SK-N-SH treated with all-trans-retinoic acid at 6 μM for 48 hours (cell line): ENCODE data around the gene MALT1.

Source experiments
- GLIS3 ChIP-seq: fragments of 250-450 bp; sonication (Bioruptor Pico); IDR thresholded peaks from 2 replicates; pipeline ENCODE4 v1.5.0; 2020; ENCODE audit warnings: mild to moderate bottlenecking, moderate library complexity
- PPARA ChIP-seq: fragments of 250-450 bp; sonication (Bioruptor Pico); IDR thresholded peaks from 2 replicates; pipeline ENCODE4 v1.5.0; 2020; ENCODE audit warnings: mild to moderate bottlenecking, borderline replicate concordance
- RARB ChIP-seq: fragments of 250-450 bp; sonication (Bioruptor Pico); IDR thresholded peaks from 2 replicates; pipeline ENCODE4 v1.8.0; 2021; ENCODE audit warnings: mild to moderate bottlenecking, moderate library complexity
- TCF4 ChIP-seq: fragments of 250-450 bp; sonication (Bioruptor Pico); IDR thresholded peaks from 2 replicates; pipeline ENCODE4 v1.8.0; 2021; ENCODE audit warnings: mild to moderate bottlenecking, moderate library complexity, borderline replicate concordance
- ZFP3 ChIP-seq: fragments of 250-450 bp; sonication (Bioruptor Pico); IDR thresholded peaks from 2 replicates; pipeline ENCODE4 v1.5.0; 2020; ENCODE audit warnings: mild to moderate bottlenecking, moderate library complexity
- ZFP30 ChIP-seq: fragments of 450-650 bp; formaldehyde crosslinking; IDR thresholded peaks from 2 replicates; pipeline ENCODE4 v1.5.0; 2022; ENCODE audit warnings: mild to moderate bottlenecking, moderate library complexity
- ZNF565 ChIP-seq: fragments of 450-650 bp; formaldehyde crosslinking; conservative IDR thresholded peaks from 2 replicates; pipeline ENCODE4 v1.5.0; 2020; ENCODE audit warnings: low read depth, mild to moderate bottlenecking, moderate library complexity
- ZNF70 ChIP-seq: fragments of 450-650 bp; formaldehyde crosslinking; IDR thresholded peaks from 2 replicates; pipeline ENCODE4 v1.5.0; 2020; ENCODE audit warnings: mild to moderate bottlenecking, moderate library complexity
- ZNF8 ChIP-seq: fragments of 450-650 bp; formaldehyde crosslinking; IDR thresholded peaks from 2 replicates; pipeline ENCODE4 v1.5.0; 2020; ENCODE audit warnings: mild to moderate bottlenecking, moderate library complexity
- TF ChIP-seq, protein P1 (sequence below): fragments of 250-450 bp; sonication (Bioruptor Pico); IDR thresholded peaks from 2 replicates; pipeline ENCODE4 v1.5.1; 2020; ENCODE audit warnings: low read depth, mild to moderate bottlenecking, moderate library complexity
- TF ChIP-seq, protein P2 (sequence below): fragments of 250-450 bp; sonication (Bioruptor Pico); IDR thresholded peaks from 2 replicates; pipeline ENCODE4 v1.8.0; 2021; ENCODE audit warnings: low read depth, mild to moderate bottlenecking, moderate library complexity, borderline replicate concordance

DNA sequence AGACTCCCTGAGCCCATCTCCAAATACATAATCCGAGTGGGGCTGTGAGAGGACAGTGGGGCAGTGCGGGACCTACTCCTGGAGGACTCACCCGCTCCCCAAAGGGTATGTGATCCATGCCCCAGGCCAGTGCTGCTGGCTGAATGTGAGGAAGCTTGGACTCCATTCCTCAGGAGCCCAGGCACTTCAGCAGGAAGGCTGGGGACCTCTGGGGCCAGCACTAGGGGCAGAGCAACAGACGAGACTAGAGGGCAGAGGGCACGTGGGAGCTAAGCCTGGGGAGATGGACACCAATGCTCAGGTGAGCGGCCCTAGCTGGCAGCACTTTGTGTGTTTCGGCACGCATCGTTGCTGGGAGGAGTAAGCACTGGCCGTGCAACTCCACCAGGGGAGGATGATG is 84.9 kb downstream of the MALT1 start:
- no peak for TF ChIP-seq ZNF565 (CRISPR knock-in tag)
- no peak for TF ChIP-seq ZFP30 (CRISPR knock-in tag)
- no peak for TF ChIP-seq ZNF8 (CRISPR knock-in tag)
- TF ChIP-seq PPARA (CRISPR knock-in tag): no peak
- no peak for TF ChIP-seq RARB (CRISPR knock-in tag)
- TF ChIP-seq, protein P1, sequence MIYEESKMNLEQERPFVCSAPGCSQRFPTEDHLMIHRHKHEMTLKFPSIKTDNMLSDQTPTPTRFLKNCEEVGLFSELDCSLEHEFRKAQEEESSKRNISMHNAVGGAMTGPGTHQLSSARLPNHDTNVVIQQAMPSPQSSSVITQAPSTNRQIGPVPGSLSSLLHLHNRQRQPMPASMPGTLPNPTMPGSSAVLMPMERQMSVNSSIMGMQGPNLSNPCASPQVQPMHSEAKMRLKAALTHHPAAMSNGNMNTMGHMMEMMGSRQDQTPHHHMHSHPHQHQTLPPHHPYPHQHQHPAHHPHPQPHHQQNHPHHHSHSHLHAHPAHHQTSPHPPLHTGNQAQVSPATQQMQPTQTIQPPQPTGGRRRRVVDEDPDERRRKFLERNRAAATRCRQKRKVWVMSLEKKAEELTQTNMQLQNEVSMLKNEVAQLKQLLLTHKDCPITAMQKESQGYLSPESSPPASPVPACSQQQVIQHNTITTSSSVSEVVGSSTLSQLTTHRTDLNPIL (CRISPR knock-in tag): no peak
- TF ChIP-seq, protein P2, sequence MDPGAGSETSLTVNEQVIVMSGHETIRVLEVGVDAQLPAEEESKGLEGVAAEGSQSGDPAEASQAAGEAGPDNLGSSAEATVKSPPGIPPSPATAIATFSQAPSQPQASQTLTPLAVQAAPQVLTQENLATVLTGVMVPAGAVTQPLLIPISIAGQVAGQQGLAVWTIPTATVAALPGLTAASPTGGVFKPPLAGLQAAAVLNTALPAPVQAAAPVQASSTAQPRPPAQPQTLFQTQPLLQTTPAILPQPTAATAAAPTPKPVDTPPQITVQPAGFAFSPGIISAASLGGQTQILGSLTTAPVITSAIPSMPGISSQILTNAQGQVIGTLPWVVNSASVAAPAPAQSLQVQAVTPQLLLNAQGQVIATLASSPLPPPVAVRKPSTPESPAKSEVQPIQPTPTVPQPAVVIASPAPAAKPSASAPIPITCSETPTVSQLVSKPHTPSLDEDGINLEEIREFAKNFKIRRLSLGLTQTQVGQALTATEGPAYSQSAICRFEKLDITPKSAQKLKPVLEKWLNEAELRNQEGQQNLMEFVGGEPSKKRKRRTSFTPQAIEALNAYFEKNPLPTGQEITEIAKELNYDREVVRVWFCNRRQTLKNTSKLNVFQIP (CRISPR knock-in tag): no peak
- TF ChIP-seq GLIS3: no peak
- no peak for TF ChIP-seq ZNF70 (CRISPR knock-in tag)
- TF ChIP-seq TCF4 (CRISPR knock-in tag): no peak
- TF ChIP-seq ZFP3 (CRISPR knock-in tag): no peak
